OCI-LY1 (cell line): ENCODE measurements around the gene ACE.

ENCODE experiments used
- H2AFZ ChIP-seq: fragments of 200-600 bp; sonication (generic), shearing (Covaris generic); 2 replicates; pipeline ENCODE4 v1.6.0; 2014; ENCODE audit warnings: antibody characterized with exemption, mild to moderate bottlenecking, low read length
- H3F3A ChIP-seq: fragments of 200-600 bp; sonication (generic), shearing (Covaris generic); 2 replicates; pipeline ENCODE4 v1.6.0; 2014; ENCODE audit warnings: mild to moderate bottlenecking, antibody characterized with exemption, low read length, moderate library complexity; ENCODE audit not compliant: insufficient read depth
- H3K27ac ChIP-seq: fragments of 200-600 bp; sonication (generic); 2 replicates; pipeline ENCODE4 v1.5.1; 2014; ENCODE audit warnings: low read length, mixed run types, mild to moderate bottlenecking, low read depth; ENCODE audit not compliant: poor library complexity, severe bottlenecking
- H3K27me3 ChIP-seq: fragments of 200-600 bp; sonication (generic); 2 replicates; pipeline ENCODE4 v1.6.0; 2014; ENCODE audit warnings: antibody characterized with exemption, mild to moderate bottlenecking, low read length, moderate library complexity; ENCODE audit not compliant: insufficient read depth
- H3K36me3 ChIP-seq: fragments of 200-600 bp; sonication (generic); 2 replicates; pipeline ENCODE4 v1.6.1; 2014; ENCODE audit warnings: mild to moderate bottlenecking, antibody characterized with exemption, low read length, moderate library complexity, mixed read lengths; ENCODE audit not compliant: insufficient read depth
- H3K4me1 ChIP-seq: fragments of 200-600 bp; sonication (generic); 2 replicates; pipeline ENCODE4 v1.5.1; 2014; ENCODE audit warnings: mild to moderate bottlenecking, low read length, moderate library complexity; ENCODE audit not compliant: insufficient read depth, severe bottlenecking
- H3K4me2 ChIP-seq: fragments of 200-600 bp; sonication (generic), shearing (Covaris generic); 2 replicates; pipeline ENCODE4 v1.6.1; 2014; ENCODE audit warnings: low read length
- H3K4me3 ChIP-seq: fragments of 200-600 bp; sonication (generic); 2 replicates; pipeline ENCODE4 v1.5.1; 2014; ENCODE audit warnings: low read length, low read depth, mild to moderate bottlenecking, mixed read lengths; ENCODE audit not compliant: poor library complexity, severe bottlenecking
- H3K79me2 ChIP-seq: fragments of 200-600 bp; shearing (Covaris generic); 2 replicates; pipeline ENCODE4 v1.6.1; 2016; ENCODE audit warnings: mixed run types, low read length, mixed read lengths; ENCODE audit not compliant: insufficient read depth
- H3K9ac ChIP-seq: fragments of 200-600 bp; sonication (generic), shearing (Covaris generic); 2 replicates; pipeline ENCODE4 v1.6.1; 2014; ENCODE audit warnings: mild to moderate bottlenecking, low read length, mixed read lengths
- H3K9me2 ChIP-seq: fragments of 200-600 bp; sonication (generic), shearing (Covaris generic); 2 replicates; pipeline ENCODE4 v1.6.1; 2014; ENCODE audit warnings: low read depth, mild to moderate bottlenecking, low read length, mixed read lengths
- H3K9me3 ChIP-seq: fragments of 200-600 bp; shearing (Covaris generic); 2 replicates; pipeline ENCODE4 v1.6.1; 2014; ENCODE audit warnings: low read length, mixed read lengths
- H4K20me1 ChIP-seq: fragments of 200-600 bp; sonication (generic), shearing (Covaris generic); 2 replicates; pipeline ENCODE4 v1.6.0; 2016; ENCODE audit warnings: mild to moderate bottlenecking, low read length; ENCODE audit not compliant: insufficient read depth
- CTCF ChIP-seq: fragments of 200-600 bp; sonication (generic), shearing (Covaris generic); IDR thresholded peaks from 2 replicates; pipeline ENCODE4 v1.5.1; 2017; ENCODE audit warnings: mild to moderate bottlenecking, antibody characterized with exemption, low read length, moderate library complexity, mixed read lengths
- EZH2 ChIP-seq: fragments of 200-600 bp; sonication (generic), shearing (Covaris generic); IDR thresholded peaks from 2 replicates; pipeline ENCODE4 v1.8.0; 2017; ENCODE audit warnings: borderline replicate concordance, mixed run types, mild to moderate bottlenecking, antibody characterized with exemption, low read length, moderate library complexity, mixed read lengths

Gene ACE

GRCh38 chr17:63489291-63489690, 12.4 kb downstream of the ACE start:
- H3K36me3 ChIP-seq, result no peaks in the 10 kb centered on the region
- H3K9ac ChIP-seq, result no peak overlapping the region
- TF ChIP-seq CTCF (no peak), EZH2 (no peak)
- no peak overlapping the region for H3K4me2 ChIP-seq
- H2AFZ ChIP-seq, result no peak overlapping the region
- no peak overlapping the region for H3K4me3 ChIP-seq
- no peaks in the 10 kb centered on the region for H3K9me3 ChIP-seq
- no peaks in the 10 kb centered on the region; the same call in 1 of the 2 replicates for H3K27me3 ChIP-seq
- H3F3A ChIP-seq, result no peaks in the 10 kb centered on the region
- H3K79me2 ChIP-seq, result no peaks in the 10 kb centered on the region
- no peaks in the 10 kb centered on the region for H4K20me1 ChIP-seq
- peaks cover 5% of the 10 kb centered on the region for H3K4me1 ChIP-seq
- H3K9me2 ChIP-seq, result no peaks in the 10 kb centered on the region
- no peak overlapping the region for H3K27ac ChIP-seq

DNA sequence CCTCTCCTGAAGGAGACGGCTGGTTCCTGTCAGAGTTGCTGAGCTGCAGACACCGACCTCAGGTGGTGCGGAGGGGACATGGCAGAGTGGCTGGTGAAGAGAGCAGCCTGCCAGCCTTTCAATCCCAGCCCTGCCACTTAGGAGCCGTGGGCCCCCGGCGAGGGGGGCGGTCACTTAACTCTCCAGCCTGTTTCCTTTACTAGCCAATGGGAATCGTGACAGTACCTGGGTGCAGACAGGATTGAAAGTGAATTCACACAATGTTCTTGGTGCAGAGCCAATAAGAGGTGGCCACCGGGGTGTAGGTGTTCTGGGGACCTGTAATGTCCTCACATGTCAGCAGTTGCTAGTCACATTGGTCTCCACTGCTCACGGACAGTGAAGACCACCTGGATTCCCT, 13.5 kb downstream of the ACE start:
- Histone ChIP-seq H3K79me2 (no peaks in the 10 kb centered on the region), H3K9me3 (no peaks in the 10 kb centered on the region), H3K36me3 (no peaks in the 10 kb centered on the region), H3K9ac (no peak overlapping the region), H3K4me1 (peaks cover 5% of the 10 kb centered on the region), H3K4me3 (no peak overlapping the region), H3K4me2 (no peak overlapping the region), H2AFZ (no peak overlapping the region), H3F3A (no peaks in the 10 kb centered on the region), H3K27me3 (no peaks in the 10 kb centered on the region; the same call in 1 of the 2 replicates), H3K27ac (no peak overlapping the region), H3K9me2 (no peaks in the 10 kb centered on the region), H4K20me1 (no peaks in the 10 kb centered on the region)
- no peak for TF ChIP-seq EZH2
- TF ChIP-seq CTCF, result no peak

DNA sequence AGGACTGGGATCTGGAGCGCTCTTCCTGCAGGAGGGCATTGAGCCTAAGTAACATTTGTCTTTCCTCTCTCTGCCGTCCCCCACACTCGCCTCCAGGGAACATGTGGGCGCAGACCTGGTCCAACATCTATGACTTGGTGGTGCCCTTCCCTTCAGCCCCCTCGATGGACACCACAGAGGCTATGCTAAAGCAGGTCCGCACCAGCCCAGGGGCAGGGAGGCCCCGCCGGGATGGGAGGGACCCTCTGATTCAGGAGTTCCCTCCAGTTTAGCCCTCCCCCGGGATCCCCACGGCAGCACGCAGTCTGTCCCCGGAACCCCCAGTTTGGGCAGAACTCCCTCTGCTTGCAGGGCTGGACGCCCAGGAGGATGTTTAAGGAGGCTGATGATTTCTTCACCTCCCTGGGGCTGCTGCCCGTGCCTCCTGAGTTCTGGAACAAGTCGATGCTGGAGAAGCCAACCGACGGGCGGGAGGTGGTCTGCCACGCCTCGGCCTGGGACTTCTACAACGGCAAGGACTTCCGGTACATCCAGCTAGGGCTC, 14.1 kb downstream of the ACE start:
- Histone ChIP-seq H3F3A (no peaks in the 10 kb centered on the region), H3K27ac (no peak overlapping the region), H3K36me3 (no peaks in the 10 kb centered on the region), H3K4me1 (peaks cover 5% of the 10 kb centered on the region), H3K9me3 (no peaks in the 10 kb centered on the region), H4K20me1 (no peaks in the 10 kb centered on the region), H2AFZ (no peak overlapping the region), H3K4me2 (no peak overlapping the region), H3K9me2 (no peaks in the 10 kb centered on the region), H3K27me3 (no peaks in the 10 kb centered on the region; the same call in 1 of the 2 replicates), H3K9ac (no peak overlapping the region), H3K79me2 (no peaks in the 10 kb centered on the region), H3K4me3 (no peak overlapping the region)
- TF ChIP-seq EZH2 (no peak), CTCF (no peak)
